AG08395 (cell line): ENCODE results near the gene ADGRB3.
"Not testable (repeated sequence)": the region's sequence is repeated elsewhere in the genome, so short reads cannot be mapped to it uniquely, and the experiment has no call there.

Experiments
- DNase-seq: peaks from one replicate; pipeline ENCODE4 v3.0.0; 2012; ENCODE audit warnings: mixed read lengths, low spot score

ADGRB3 gene

GRCh38 chr6:68826501-68826900, 191.4 kb downstream of the ADGRB3 start:
- DNase-seq, result no peak

- no peak for DNase-seq
These were observed 199.5 kb downstream of the ADGRB3 start for GRCh38 chr6:68834551-68834950.

- DNase-seq, result no peak
These were observed 203.5 kb downstream of the ADGRB3 start for GRCh38 chr6:68838571-68838970.

- DNase-seq, result no peak
These were observed 217.7 kb downstream of the ADGRB3 start for GRCh38 chr6:68852791-68853190.

GRCh38 chr6:68859233-68859632, 224.2 kb downstream of the ADGRB3 start:
- no peak for DNase-seq

GRCh38 chr6:68868646-68869045, 233.6 kb downstream of the ADGRB3 start:
- DNase-seq, result no peak

GRCh38 chr6:68873236-68873635, 238.2 kb downstream of the ADGRB3 start:
- DNase-seq, result no peak

- DNase-seq, result no peak
These were observed 239.7 kb downstream of the ADGRB3 start for GRCh38 chr6:68874747-68875146.

GRCh38 chr6:68875403-68875802, 240.3 kb downstream of the ADGRB3 start:
- no peak for DNase-seq

GRCh38 chr6:68876792-68877493, 241.9 kb downstream of the ADGRB3 start:
- DNase-seq, result peak; percentile 6

GRCh38 chr6:68880050-68880813, 245.2 kb downstream of the ADGRB3 start:
- no peak for DNase-seq

- not testable (repeated sequence) for DNase-seq
These were observed 248.2 kb downstream of the ADGRB3 start for GRCh38 chr6:68883325-68883724.

GRCh38 chr6:68891419-68891818, 256.3 kb downstream of the ADGRB3 start:
- no peak for DNase-seq

- no peak for DNase-seq
These were observed 257.4 kb downstream of the ADGRB3 start for GRCh38 chr6:68892452-68892851.

- DNase-seq, result no peak
These were observed 260.8 kb downstream of the ADGRB3 start for GRCh38 chr6:68895929-68896328.

- no peak for DNase-seq
These were observed 266.0 kb downstream of the ADGRB3 start for GRCh38 chr6:68901044-68901443.

GRCh38 chr6:68911334-68911733, 276.3 kb downstream of the ADGRB3 start:
- no peak for DNase-seq

GRCh38 chr6:68911811-68912210, 276.7 kb downstream of the ADGRB3 start:
- DNase-seq, result no peak

GRCh38 chr6:68912805-68913204, 277.7 kb downstream of the ADGRB3 start:
- not testable (repeated sequence) for DNase-seq

- DNase-seq, result no peak
These were observed 280.5 kb downstream of the ADGRB3 start for GRCh38 chr6:68915586-68915985.

GRCh38 chr6:68919537-68919936, 284.5 kb downstream of the ADGRB3 start:
- no peak for DNase-seq

- DNase-seq, result no peak
These were observed 306.3 kb downstream of the ADGRB3 start for GRCh38 chr6:68941345-68941744.

GRCh38 chr6:68947721-68948120, 312.6 kb downstream of the ADGRB3 start:
- DNase-seq, result no peak

- DNase-seq, result no peak
These were observed 316.2 kb downstream of the ADGRB3 start for GRCh38 chr6:68951270-68951669.
